Activated CD4-positive, alpha-beta T cell treated with anti-CD3 and anti-CD28 coated beads for 24 hours (primary cell): ENCODE measurements around the gene NPM3.
A peak's percentile ranks its signal among the peaks of the same experiment; 100 is the strongest.
"Not testable (repeated sequence)": the region's sequence is repeated elsewhere in the genome, so short reads cannot be mapped to it uniquely, and the experiment has no call there.

Experiments
- DNase-seq, 2 donors: peaks; one replicate each; pipeline ENCODE4 v3.0.0-alpha.2; 2020; ENCODE audit warnings: low read depth in 2 of 2

Gene NPM3

GRCh38 chr10:101807158-101807557, 23.9 kb upstream of the NPM3 start:
- no peak for DNase-seq

DNA sequence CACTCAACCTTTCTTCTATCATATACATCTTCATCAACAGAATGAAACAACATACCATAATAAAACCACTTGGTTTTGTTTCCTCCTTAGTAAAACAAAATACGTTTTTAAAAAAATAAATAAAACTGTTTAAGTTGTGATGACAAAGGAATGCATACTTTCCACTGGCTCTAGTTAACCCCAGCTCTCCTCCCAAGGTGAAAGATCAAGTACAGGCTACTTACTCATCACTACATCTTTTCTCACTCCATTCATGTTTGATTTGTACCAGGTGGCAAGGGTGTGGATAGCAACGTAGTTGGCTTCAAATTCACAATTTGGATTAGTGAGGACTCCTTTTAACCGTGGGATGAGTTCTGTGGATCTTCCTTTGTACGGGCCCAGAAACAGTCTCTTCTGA, 20.3 kb upstream of the NPM3 start:
- no peak for DNase-seq

DNA sequence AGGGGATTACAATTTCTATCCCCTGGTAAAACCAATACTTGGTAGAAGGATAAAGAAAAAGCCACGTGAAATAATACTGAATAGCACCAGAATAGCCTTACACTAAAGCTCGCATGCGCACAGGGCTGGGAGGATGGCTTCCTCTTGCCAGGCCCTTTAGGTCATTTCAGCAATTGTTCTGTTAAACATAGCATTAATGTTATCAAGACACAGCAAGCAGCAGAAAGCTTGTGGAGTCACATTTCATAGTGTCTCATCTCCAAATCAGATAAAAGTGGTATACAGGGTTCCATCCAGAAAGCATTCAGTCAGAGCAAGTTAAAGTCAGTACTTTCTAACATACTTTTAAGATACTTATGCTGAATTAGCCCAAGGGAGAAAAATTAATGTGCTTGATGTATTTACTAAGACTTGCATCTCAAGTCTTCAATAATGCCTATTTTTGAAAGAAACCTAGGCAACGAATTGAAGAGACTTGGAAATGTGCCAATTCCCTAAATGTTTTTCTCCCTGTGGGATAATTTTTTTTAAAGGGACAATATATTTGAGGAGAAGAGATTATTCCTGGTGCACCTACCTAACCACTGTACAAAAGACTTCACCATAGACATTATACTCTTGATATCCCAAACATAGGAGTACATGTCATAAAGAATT, 14.3 kb upstream of the NPM3 start:
- no peak for DNase-seq

- DNase-seq = no peak
These were observed 10.3 kb upstream of the NPM3 start for GRCh38 chr10:101793526-101793925.

DNA sequence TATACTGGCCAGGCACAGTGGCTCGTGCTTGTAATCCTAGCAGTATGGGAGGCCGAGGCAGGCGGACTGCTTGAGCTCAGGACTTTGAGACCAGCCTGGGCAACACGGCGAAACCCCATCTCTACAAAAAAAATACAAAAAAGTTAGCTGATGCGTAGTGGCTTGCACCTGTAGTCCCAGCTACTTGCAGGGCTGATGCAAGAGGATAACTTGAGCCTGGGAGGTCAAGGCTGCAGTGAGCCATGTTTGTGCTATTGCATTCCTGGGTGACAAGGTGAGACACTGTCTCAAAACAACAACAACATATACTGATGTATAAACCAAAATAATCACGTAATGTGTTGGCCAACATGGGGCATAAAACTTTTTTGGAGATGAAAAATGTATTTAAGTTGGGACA, 6.4 kb upstream of the NPM3 start:
- DNase-seq = no peak

DNA sequence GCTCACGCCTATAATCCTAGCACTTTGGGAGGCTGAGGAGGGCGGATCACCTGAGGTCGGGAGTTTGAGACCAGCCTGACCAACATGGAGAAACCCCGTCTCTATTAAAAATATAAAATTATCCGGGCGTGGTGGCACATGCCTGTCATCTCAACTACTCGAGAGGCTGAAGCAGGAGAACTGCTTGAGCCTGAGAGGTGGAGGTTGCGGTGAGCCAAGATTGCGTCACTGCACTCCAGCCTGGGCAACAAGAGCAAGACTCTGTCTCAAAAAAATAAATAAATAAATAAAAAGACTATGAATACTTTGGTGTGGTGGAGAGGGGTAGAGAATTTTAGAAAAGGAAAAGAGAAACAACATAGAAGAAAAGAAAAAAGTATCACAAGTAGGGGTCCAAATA, 6.0 kb upstream of the NPM3 start:
- not testable (repeated sequence) for DNase-seq

- no peak for DNase-seq
These were observed 2.6 kb upstream of the NPM3 start for GRCh38 chr10:101785801-101786200.

DNA sequence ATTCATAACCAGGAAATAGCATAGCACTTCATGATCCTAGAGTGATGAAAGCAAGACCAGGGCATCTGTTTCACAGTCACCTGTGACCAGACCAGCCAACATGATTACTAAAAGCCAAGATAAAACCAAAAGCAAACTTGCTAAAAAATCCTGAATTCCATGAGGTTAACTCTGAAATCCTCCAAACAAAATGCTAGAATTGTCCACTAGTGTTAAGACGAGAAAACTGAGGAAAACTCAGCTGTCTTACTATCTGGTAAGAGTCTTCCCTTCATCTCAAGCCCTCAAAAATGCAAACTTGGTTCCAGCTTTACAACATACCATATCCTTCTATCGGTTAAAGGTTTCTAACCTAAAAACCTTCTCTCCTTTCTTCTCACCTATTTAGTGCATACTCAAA, 1.3 kb upstream of the NPM3 start:
- no peak for DNase-seq

- no peak for DNase-seq
These were observed 481 bp upstream of the NPM3 start for GRCh38 chr10:101783736-101784118.

DNA sequence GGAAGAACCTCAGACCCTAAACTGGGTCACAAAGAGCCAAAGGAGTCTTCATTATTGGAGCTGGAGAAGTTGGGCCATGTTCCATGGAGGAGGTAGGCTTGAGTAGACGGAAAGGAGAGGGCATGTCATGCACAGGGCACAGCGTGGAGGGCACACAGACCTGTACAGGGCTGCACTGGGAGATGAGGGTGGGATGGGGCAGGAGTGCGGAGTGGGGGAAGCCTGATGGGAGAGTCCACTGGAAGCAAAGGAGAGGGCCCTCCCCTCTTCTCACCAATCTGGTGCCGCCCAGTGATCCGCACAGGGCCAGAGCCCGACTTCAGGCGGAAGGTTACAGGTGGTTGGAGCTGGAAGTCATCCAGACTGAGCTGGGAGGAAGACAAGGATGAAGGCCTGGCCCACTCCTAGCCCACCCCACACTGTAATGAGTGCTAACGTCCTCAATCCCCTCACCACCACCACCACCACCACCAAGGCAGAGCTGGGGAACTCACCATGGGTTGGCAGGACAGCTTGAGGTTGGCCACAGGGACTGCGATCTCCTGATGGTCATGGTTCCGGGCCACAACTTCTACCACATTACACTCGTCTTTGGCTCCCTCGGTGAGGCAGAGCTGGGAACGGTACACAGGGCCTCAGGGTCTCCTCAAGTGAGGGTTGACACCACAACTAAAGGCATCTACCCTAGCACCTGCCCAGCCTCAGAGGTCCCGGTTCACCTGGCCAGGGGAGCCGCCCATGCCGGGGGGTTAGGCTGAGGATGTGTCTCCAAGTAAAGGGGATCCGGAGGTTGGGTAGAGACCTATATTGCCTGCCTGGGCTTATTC, 1.0 kb downstream of the NPM3 start:
- no peak for DNase-seq

DNA sequence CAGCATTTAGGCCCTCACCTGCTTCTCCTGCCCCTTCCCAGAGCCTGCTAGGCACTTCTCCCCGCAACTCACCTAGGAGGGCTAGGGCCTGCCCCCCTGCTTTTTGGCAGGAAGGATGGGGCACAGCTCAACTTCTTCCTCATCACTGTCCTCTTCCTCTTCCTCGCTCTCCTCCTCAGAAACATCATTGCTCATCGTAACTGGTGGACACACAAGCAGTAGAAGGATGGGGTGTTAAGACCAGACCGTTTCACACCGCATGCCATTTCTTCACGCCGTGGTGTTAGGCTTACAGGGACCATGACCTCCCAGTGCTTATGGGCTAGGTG, 1.6 kb downstream of the NPM3 start:
- DNase-seq = no peak

DNA sequence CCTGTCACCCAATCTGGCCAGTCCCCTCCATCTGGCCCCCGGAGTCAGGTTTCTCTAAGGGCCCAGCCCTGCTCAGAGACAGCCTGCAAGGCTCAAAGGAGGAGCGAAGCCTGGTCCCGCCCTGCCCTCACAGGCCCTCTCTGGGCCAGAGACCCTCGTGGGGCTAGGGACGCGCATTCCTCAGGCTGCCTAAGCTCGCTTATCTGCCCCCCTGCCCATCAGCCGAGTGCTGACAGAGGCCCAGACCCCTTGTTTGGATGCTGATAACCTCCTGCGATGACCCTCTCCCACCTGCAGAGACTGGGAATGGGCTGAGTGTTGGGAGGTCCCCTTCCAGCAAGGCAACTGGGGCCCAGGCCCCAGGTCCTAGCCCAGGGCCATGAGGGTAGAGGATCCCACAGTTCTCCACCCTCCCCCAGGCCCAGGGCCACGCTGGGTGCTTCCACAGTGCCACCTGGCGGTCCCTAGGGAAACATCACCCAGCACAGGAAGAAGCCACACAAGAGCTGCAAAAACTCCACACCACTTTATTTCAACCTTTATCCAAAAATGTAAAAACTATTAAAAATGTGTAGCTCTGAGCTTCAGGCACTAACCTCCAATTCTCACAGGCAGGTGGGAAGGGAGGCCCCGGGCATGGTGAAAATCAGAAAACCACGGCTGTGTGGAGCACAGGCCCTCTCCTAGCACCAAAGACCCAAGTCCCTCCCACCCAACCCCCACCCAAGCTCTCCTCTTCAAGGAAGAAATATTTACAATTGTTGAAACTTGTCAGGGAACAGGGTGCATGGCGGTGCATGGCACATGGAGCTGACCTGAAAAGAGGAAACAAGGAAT, 2.2 kb downstream of the NPM3 start:
- peak; percentile 50 to 69 for DNase-seq

DNA sequence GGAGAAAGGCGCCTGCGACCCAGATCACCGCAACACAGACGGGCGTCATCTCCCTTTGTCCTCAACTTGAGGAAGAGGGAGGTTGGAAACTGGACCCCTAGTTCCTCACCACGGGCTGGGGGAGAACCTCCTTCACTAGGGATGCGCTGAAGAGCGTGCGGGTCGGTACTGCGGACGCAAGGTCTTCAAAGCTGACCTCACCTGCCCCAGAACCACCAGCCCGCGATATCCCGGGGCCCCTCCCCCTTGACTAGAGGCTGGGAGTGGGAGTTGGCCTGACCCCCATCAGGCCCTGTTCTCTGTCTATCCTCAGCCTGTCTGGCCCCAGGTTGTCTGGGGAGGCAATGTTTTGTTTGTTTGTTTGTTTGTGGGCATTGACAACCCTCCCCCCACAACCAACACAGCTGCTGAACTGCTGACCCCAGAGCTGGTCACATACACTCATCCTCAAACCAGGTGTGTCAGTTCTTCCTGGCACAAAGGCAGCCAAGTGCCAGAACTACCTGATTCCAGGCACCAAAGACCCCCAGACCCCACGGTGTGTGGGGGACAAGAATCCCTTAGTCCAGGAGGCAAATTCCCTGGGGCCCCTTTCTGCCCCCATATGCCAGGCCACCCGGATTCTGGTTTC, 2.9 kb downstream of the NPM3 start:
- no peak for DNase-seq

- peak; percentile 82 to 86 for DNase-seq
These were observed 3.6 kb downstream of the NPM3 start for GRCh38 chr10:101779544-101780186.

DNA sequence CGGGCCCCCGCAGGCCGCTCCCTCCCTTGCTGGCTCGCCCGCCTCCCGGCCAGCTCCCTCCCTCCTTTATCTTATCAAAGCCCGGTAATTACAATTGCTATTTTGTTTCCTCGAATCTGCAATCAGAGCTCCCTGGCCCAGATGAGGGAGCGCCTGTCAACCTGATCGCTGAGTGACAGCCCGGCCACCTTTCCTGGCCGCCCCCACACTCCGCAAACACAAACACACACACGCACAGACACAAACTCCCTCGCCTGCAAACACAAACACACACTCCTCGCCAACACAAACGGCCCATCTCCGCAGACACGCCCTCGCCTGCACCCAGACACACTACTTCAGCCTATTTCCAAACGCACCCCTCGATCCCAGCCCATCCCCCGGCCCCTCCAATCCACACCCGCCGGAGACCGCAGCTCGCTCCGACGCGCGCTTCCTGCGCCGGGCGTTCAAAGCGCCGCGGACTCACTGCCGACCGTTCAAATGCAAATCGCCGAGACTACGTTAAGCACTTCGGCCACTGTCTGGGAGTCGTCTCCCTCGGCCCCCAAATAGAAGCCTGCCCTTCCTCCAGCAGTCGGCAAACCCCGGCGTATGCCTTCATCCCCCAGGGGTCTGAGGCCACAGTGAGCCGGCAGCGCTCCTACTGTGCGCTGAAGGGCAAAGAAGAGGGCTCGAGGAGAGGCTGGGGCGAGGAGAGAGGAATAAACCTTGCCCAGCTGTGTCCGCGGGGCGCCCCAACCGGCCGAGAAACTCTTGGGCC, 4.3 kb downstream of the NPM3 start:
- DNase-seq = no peak

DNA sequence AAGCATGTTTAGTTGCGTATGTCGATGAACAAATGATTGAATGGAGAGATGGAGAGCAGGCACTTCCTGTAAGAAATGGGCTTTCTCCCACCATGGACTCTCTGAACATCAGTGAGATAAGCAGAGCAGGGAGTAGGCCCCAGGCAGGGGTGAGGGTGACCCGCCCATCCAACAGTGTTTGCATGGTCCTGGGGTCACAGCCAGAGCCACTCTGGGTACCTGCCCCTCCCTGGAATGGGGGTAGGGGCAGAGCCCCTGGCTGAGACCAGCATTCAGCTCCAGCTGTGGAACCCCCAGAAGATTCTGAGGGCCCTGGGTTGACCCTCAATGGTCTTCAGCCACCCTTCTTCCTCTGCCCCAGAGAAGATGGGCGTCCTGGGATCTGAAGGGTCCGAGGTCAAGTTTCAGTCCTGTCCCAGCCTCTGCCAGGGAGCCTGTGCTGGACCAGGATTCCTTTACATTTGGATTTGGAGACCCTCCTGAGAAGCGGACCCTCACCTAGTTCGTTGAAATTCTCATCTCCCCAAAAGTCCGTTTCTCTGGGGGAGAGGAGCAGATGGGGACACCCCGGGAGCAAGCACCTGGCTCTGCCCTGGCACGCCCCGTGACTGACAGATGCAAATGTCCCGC, 5.0 kb downstream of the NPM3 start:
- DNase-seq = no peak

- no peak for DNase-seq
These were observed 5.6 kb downstream of the NPM3 start for GRCh38 chr10:101777619-101778145.

GRCh38 chr10:101776161-101776817, 7.0 kb downstream of the NPM3 start:
- DNase-seq = no peak

DNA sequence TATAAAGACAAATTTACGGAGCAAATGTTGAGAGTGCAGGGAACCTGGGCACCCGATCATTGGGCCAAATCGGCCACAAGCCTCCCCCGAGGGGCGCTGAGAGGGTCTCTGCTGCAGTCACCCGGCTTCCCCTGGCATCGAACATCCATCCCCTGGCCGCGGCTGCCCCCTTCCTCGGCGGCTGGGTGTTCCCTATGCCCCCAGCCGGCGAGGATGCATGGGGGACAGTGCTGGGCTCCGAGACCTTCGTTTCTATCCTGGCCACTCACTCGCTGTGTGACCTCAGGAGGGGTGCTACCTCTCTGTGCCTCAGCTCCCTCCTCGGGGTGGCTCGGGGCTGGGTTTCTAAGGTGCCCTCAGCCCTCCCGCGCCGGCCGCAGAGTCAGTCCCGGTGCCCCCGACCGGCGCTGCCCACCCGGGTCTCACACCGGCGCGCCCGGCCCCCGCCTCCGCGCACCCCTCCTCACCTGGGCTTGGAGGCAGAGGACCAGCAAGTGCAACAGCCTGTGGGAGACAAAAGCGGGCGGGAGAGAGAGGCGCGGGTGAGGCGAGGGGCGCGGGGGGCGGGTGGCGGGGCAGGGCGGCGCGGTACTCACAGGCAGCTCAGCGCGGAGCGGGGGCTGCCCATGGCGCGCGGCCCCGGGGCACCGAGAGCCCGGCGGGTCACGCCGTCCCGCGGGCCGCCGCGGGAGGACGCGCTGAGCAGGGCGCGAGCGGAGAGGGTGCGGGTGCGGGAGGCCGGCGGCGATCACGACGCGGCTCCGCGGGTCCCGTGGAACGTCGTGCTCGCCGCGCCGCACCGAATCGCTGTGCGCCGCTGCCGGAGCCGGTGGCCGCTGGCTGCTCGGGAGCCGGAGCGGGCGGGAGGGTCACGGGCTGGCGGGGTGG, 7.7 kb downstream of the NPM3 start, which contains the start of gene FGF8:
TSS of gene FGF8 (minus strand) at position 842 of the 888 bp plus-strand sequence. CDS start at position 628, 214 bp downstream.
- no peak for DNase-seq
